A549 (cell line): ENCODE data around the gene CCDC187.

ENCODE experiments used
- CHD2 ChIP-seq: fragments of 150-350 bp; IDR thresholded peaks from 2 replicates; pipeline ENCODE4 v1.6.1; 2014; ENCODE audit warnings: low read length; ENCODE audit not compliant: partially characterized antibody
- CHD4 ChIP-seq: fragments of 200-600 bp; sonication (generic); IDR thresholded peaks from 2 replicates; pipeline ENCODE4 v1.6.1; 2016; ENCODE audit warnings: antibody characterized with exemption, mild to moderate bottlenecking, borderline replicate concordance
- CTCF ChIP-seq: fragments of >200 bp; sonication (Bioruptor Twin); formaldehyde crosslinking; IDR thresholded peaks from 3 replicates; pipeline ENCODE4 v1.5.1; 2016
- FOXS1 ChIP-seq: fragments of 250-450 bp; sonication (Bioruptor Pico); IDR thresholded peaks from 2 replicates; pipeline ENCODE4 v1.5.0; 2020; ENCODE audit warnings: mild to moderate bottlenecking, moderate library complexity
- HOXA7 ChIP-seq: fragments of 250-450 bp; sonication (Bioruptor Pico); IDR thresholded peaks from 2 replicates; pipeline ENCODE4 v1.5.0; 2020; ENCODE audit warnings: mild to moderate bottlenecking, moderate library complexity
- MYC ChIP-seq: IDR thresholded peaks from 2 replicates; pipeline ENCODE4 v1.6.1; 2012; ENCODE audit warnings: mild to moderate bottlenecking, inconsistent platforms, low read length, improper control_type of control experiment, borderline replicate concordance
- NR3C1 ChIP-seq: fragments of >200 bp; sonication (Bioruptor Twin); formaldehyde crosslinking; IDR thresholded peaks from 3 replicates; pipeline ENCODE4 v1.6.1; 2017
- POLR2A ChIP-seq: IDR thresholded peaks from 2 replicates; pipeline ENCODE4 v1.6.1; 2012; ENCODE audit warnings: mild to moderate bottlenecking, low read length
- POLR2AphosphoS2 ChIP-seq: conservative IDR thresholded peaks from 2 replicates; pipeline ENCODE4 v1.6.1; 2012; ENCODE audit warnings: low read length, improper control_type of control experiment, inconsistent platforms
- RAD21 ChIP-seq, 2 experiments: fragments of >200 bp in 1 of 2; sonication (Bioruptor Twin) in 1 of 2; formaldehyde crosslinking in 1 of 2; IDR thresholded peaks in 1 of 2; conservative IDR thresholded peaks in 1 of 2; 2 replicates in 1 of 2; 3 replicates in 1 of 2; pipeline ENCODE4 v1.6.1; 2012 to 2018; ENCODE audit warnings: inconsistent platforms in 1 of 2
- REST ChIP-seq: fragments of 200-600 bp; sonication (generic); IDR thresholded peaks from 2 replicates; pipeline ENCODE4 v1.6.1; 2016; ENCODE audit warnings: antibody characterized with exemption, mild to moderate bottlenecking, moderate library complexity
- RFX5 ChIP-seq: fragments of 450-650 bp; IDR thresholded peaks from 2 replicates; pipeline ENCODE4 v1.7.1; 2014; ENCODE audit warnings: antibody characterized with exemption, mild to moderate bottlenecking, moderate library complexity

GRCh38 chr9:136265561-136266355 lies 38.1 kb downstream of the CCDC187 start:
- TF ChIP-seq NR3C1 (no peak), CTCF (no peak), CHD2 (no peak), POLR2AphosphoS2 (no peak), RAD21 (conservative IDR thresholded peaks at IDR 0.05 in 1 of 2, IDR thresholded peaks at IDR 0.05 in 1 of 2) (no peak), POLR2A (no peak), RFX5 (no peak), MYC (no peak), CHD4 (no peak), HOXA7 (CRISPR knock-in tag) (no peak), FOXS1 (no peak), REST (no peak)
